Measurements from ENCODE around the gene GALNT11.

Gene GALNT11

GRCh38 chr7:152025077-152025936 is at the start of gene GALNT11:
TSS of gene GALNT11 (plus strand) at chr7:152025674. CDS start at chr7:152094228, 68,554 bp downstream.
- no peaks in the 10 kb centered on the region for H4K20me1 ChIP-seq (ENCODE audit: insufficient read depth, low read length)
- H3F3A ChIP-seq (ENCODE audit: insufficient read depth, low read length) = no peaks in the 10 kb centered on the region
- TF ChIP-seq CTCF (IDR thresholded peaks at IDR 0.05; ENCODE audit: low read length) (no peak), EZH2 (IDR thresholded peaks at IDR 0.05; ENCODE audit: borderline replicate concordance, low read length) (no peak)
- no peaks in the 10 kb centered on the region for H3K9me2 ChIP-seq (ENCODE audit: low read depth, low read length)
- no peaks in the 10 kb centered on the region for H3K36me3 ChIP-seq (ENCODE audit: insufficient read depth, low read length)
- no peak within 1 kb of the TSS for H2AFZ ChIP-seq (ENCODE audit: low read length)
- no peak within 1 kb of the TSS for H3K27ac ChIP-seq (ENCODE audit: low read depth, low read length, poor library complexity, severe bottlenecking)
- no peaks in the 10 kb centered on the region for H3K79me2 ChIP-seq (ENCODE audit: insufficient read depth, low read length)
- no peak within 1 kb of the TSS for H3K9ac ChIP-seq (ENCODE audit: low read length)
- H3K4me1 ChIP-seq (ENCODE audit: insufficient read depth, low read length, severe bottlenecking) = no peaks in the 10 kb centered on the region
- no peaks in the 10 kb centered on the region for H3K9me3 ChIP-seq (ENCODE audit: low read length)
- no peak within 1 kb of the TSS for H3K4me3 ChIP-seq (ENCODE audit: low read depth, low read length, poor library complexity, severe bottlenecking)
- no peak within 1 kb of the TSS for H3K4me2 ChIP-seq (ENCODE audit: low read length)
- H3K27me3 ChIP-seq (ENCODE audit: insufficient read depth, low read length) = no peaks in the 10 kb centered on the region

- Histone ChIP-seq H2AFZ (ENCODE audit: low read length) (no peak overlapping the region), H3F3A (ENCODE audit: insufficient read depth, low read length) (no peaks in the 10 kb centered on the region), H3K4me3 (ENCODE audit: low read depth, low read length, poor library complexity, severe bottlenecking) (no peak overlapping the region), H3K79me2 (ENCODE audit: insufficient read depth, low read length) (no peaks in the 10 kb centered on the region), H3K27me3 (ENCODE audit: insufficient read depth, low read length) (no peaks in the 10 kb centered on the region), H4K20me1 (ENCODE audit: insufficient read depth, low read length) (no peaks in the 10 kb centered on the region), H3K36me3 (ENCODE audit: insufficient read depth, low read length) (no peaks in the 10 kb centered on the region), H3K9me3 (ENCODE audit: low read length) (no peaks in the 10 kb centered on the region), H3K4me2 (ENCODE audit: low read length) (no peak overlapping the region), H3K4me1 (ENCODE audit: insufficient read depth, low read length, severe bottlenecking) (no peaks in the 10 kb centered on the region), H3K9ac (ENCODE audit: low read length) (no peak overlapping the region), H3K27ac (ENCODE audit: low read depth, low read length, poor library complexity, severe bottlenecking) (no peak overlapping the region), H3K9me2 (ENCODE audit: low read depth, low read length) (no peaks in the 10 kb centered on the region)
- no peak for TF ChIP-seq EZH2 (IDR thresholded peaks at IDR 0.05; ENCODE audit: borderline replicate concordance, low read length)
- no peak for TF ChIP-seq CTCF (IDR thresholded peaks at IDR 0.05; ENCODE audit: low read length)
Observed at GRCh38 chr7:151978616-151979015, 46.9 kb upstream of the GALNT11 start.

- Histone ChIP-seq H3K36me3 (ENCODE audit: insufficient read depth, low read length) (no peaks in the 10 kb centered on the region), H3K9me3 (ENCODE audit: low read length) (no peaks in the 10 kb centered on the region), H2AFZ (ENCODE audit: low read length) (no peak overlapping the region), H3K9me2 (ENCODE audit: low read depth, low read length) (no peaks in the 10 kb centered on the region), H3F3A (ENCODE audit: insufficient read depth, low read length) (no peaks in the 10 kb centered on the region), H3K4me3 (ENCODE audit: low read depth, low read length, poor library complexity, severe bottlenecking) (no peak overlapping the region), H3K9ac (ENCODE audit: low read length) (no peak overlapping the region), H3K4me2 (ENCODE audit: low read length) (no peak overlapping the region), H3K27me3 (ENCODE audit: insufficient read depth, low read length) (peaks cover 5% of the 10 kb centered on the region; the same call in 1 of the 2 replicates), H3K27ac (ENCODE audit: low read depth, low read length, poor library complexity, severe bottlenecking) (no peak overlapping the region), H3K4me1 (ENCODE audit: insufficient read depth, low read length, severe bottlenecking) (no peaks in the 10 kb centered on the region), H3K79me2 (ENCODE audit: insufficient read depth, low read length) (no peaks in the 10 kb centered on the region), H4K20me1 (ENCODE audit: insufficient read depth, low read length) (no peaks in the 10 kb centered on the region)
- TF ChIP-seq CTCF (IDR thresholded peaks at IDR 0.05; ENCODE audit: low read length) = no peak
- no peak for TF ChIP-seq EZH2 (IDR thresholded peaks at IDR 0.05; ENCODE audit: borderline replicate concordance, low read length)
Observed at GRCh38 chr7:151981223-151981622, 44.3 kb upstream of the GALNT11 start.

All from OCI-LY1 (cell line).